HG02973 (cell line): Measurements from ENCODE around the gene PRKAG2.
"Not testable (repeated sequence)": the region's sequence is repeated elsewhere in the genome, so short reads cannot be mapped to it uniquely, and the experiment has no call there.

Source experiments
- ATAC-seq: cut with Tn5 transposase; IDR thresholded peaks from one replicate; pipeline ENCODE4 v1.9.1; 2021; ENCODE audit warnings: moderate library complexity; ENCODE audit not compliant: unreplicated experiment

Gene PRKAG2

DNA sequence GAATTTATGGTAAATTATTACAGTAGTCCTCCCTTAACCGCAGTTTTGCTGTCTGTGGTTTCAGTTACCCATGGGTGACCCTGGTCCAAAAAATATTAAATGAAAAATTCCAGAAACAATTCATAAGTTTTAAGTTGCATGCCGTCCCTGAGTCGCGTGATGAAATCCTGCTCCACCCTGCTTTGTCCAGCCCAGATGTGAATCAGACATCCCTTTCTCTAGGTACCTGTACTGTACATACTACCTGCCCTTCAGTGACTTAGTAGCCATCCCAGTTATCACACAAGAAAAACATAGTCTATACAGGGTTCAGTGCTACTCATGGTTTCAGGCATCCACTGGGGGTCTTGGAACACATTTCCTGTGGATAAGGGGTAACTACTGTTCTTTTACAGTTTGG lies 336.8 kb downstream of the PRKAG2 start:
- no peak for ATAC-seq

DNA sequence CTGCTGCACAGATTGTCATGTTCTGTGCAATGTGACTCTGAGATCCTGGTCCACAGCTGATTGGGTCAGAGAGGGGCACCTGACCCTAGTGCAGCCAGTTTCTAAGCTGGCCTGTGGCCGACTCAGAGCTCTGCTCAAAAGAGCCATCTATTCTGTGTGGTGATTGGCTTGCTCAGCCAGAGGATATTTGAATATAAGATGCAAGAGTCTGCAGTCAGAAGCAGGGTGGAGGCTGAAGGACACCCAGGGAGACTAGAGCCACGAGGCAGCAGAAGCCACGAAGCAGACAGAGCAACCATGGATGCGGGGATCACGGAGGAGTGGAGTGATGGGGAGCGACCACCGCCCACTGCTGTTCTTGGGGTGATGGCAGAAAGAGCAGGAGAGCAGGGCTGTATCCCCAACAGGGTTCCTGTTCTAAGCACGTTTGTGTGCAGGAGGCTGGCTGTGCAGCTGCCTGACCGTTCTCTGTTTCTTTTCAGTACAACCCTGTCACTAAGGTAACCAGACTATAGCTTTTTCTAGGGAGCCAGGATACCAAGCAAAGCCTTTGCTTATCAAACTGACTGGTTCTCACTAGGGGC lies 337.7 kb downstream of the PRKAG2 start:
- peak; percentile 50 for ATAC-seq

DNA sequence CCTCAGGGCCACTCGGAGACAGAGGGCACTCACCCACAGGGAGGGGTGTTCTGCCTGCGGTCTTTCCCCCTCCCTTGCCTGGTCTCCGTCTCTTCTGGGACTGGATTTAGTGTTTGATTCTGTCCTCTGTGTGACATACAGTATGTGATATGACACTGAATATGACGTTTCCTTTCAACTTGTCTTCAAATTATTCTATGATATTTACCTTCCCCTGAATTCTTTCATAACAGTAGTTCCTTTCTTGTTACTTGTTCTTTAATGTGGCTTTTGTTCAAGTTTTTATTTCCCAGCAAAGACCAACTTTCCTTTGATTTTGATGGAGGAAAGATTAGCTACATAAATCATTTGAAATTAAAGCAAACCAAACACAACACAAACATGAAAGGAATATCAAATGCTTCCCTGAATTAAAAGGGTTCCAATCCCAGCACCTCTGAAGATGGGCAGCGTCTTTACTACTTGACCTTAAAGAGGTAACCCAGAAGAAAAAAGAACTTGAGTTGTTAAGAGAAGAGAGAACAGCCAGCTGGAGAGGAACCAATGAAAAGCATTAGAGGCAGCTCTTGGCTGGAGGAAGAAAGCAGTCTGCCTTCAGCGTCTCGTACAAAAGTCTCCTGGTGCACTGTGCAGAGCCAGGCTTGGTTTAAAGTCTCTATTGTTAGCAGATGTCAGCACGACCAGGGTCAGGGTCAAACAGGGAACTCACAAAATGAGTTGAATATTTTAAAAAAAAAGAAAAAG lies 338.9 kb downstream of the PRKAG2 start:
- ATAC-seq, result no peak

DNA sequence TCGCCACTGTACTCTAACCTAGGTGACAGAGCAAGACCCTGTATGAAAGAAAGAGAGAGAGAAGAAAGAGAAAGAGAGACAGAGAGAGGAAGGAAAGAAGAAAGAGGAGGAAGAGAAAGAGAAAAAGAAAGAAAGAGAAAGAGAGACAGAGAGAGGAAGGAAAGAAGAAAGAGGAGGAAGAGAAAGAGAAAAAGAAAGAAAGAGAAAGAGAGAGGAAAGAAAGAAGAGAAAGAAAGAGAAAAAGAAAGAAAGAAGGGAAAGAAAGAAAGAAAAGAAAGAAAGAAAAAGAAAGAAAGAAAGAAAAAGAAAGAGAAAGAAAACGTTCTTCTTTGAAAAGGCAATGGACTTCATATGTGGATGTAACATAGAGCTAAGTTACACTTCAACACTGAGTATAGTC lies 340.7 kb downstream of the PRKAG2 start:
- not testable (repeated sequence) for ATAC-seq

DNA sequence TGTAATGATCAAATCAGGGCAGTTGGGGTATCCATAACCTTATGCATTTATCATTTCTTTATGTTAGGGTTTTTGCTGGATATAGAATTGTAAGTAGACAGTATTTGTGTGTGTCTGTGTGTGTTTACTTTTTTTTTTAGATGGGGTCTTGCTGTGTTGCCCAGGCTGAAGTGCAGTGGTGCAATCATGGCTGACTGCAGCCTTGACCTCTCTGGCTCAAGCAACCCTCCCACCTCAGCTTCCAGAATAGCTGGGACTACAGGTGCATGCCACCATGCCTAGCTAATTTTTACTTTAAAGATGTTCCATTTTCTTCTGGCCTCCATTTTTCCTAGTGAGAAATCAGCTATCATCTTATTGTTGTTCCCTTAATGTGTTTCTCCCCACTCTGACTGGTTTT lies 347.1 kb downstream of the PRKAG2 start:
- ATAC-seq, result no peak

DNA sequence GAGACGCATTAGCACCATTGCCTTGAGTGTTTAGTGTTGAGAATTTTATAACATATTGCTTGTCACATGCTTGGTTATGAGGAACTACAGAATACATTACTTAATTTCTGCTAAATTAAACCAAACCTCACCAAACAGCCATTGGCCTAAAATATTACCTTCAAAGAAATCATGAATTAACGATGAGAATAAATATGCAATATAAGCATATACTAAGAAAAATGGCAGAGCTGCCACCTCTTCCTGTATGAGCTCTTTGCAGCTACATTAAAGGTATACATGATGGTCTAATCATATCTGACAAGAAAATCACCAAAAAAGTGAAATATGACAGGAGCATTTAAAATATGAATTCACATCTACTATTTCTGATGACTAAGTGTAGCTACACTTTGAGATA lies 352.1 kb downstream of the PRKAG2 start:
- no peak for ATAC-seq

DNA sequence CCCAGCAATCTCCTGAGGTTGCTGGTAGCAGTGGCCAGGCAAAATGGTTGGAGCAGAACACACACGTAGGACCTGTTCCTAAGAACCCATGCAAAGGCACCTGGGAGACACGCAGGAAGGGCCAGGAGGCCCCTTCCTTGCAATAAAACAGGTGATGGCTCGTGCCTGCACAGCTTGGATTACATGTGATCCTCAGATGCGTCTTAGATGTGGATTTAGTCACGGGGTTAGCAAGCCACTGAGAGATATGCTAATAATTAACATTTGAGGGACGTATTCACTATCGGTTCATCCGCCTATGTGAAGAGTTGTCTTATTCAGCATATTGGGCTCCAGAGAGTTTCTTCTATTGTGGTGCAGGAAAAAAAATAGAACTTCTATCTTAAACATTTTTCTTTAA lies 352.6 kb downstream of the PRKAG2 start:
- no peak for ATAC-seq

DNA sequence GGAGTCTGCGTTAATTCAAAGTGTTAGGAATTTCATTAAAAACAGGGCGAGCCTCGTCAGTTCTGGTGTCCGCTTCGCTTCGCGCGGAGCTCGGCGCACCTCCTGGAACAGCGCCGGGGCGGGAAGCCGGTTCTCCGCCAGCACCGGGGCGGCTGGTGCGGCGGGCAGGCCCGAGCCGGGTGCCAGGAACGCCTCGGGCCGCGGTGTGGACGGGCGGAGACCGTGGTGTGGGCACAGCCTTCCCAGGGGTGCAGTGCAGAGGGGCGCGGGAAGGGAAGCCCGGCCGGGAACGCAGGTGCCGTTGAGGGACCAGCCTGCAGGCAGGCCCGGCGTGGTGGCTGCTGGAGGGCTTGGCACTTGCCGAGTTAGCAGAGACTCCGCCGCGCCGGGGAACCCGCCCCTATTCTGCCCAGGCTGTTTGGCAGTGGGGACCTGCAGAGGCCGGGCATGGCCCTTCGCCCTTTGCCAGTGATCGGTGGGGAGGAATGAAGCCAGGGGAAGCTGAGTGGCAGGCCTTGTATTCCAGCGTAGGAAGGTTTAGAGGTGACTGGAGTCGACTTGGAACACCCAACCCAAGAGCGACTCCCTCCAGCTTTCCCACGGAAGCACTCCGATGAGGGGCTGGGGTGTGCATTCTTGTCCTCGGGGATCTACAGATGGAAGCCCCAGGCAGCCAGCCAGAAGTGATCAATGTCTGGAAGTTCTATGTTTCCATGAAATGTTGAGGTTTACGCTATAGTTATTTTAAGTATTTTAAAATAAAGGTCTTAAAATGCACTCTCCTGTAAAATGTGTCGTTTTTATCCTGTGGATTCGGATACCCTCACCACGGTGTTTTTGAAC lies 356.3 kb downstream of the PRKAG2 start:
- ATAC-seq, result no peak

DNA sequence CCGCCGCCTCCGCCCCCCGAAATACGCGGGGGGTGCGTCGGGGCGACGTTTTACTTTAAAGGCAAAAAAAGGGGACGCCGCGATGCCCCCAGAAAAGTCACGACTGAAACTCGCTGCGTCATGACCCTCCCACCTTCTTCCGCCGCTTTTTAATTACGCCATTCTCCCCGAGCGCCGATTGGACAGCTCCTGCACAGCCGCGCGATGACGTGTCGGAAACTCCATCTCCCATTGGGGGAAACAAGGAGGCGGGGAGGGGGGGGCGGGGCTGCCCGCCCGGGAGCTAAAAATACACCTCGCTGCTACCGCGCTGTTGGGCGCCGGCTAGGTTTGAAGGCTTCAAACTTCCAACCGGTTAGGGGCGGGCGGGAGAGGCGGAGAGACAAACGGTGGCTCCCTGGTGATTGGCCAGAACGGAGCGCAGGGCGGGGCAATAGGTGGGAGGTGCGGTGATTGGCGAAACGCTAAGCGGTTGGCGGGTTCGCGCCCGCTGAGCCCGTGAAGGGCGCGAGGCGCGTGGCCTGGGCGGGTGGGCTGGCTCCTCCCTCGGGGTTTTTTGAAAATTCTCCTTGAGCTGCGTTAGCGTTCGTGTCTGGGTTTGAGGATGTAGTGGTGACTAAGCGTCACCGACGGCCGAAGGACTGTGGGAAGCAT lies 357.0 kb downstream of the PRKAG2 start, which contains the start of gene RHEB:
Gene RHEB (minus strand): TSS at position 131 of the 654 bp plus-strand sequence. CDS start 384 bp downstream, outside the sequence.
- peak; percentile 75 for ATAC-seq

DNA sequence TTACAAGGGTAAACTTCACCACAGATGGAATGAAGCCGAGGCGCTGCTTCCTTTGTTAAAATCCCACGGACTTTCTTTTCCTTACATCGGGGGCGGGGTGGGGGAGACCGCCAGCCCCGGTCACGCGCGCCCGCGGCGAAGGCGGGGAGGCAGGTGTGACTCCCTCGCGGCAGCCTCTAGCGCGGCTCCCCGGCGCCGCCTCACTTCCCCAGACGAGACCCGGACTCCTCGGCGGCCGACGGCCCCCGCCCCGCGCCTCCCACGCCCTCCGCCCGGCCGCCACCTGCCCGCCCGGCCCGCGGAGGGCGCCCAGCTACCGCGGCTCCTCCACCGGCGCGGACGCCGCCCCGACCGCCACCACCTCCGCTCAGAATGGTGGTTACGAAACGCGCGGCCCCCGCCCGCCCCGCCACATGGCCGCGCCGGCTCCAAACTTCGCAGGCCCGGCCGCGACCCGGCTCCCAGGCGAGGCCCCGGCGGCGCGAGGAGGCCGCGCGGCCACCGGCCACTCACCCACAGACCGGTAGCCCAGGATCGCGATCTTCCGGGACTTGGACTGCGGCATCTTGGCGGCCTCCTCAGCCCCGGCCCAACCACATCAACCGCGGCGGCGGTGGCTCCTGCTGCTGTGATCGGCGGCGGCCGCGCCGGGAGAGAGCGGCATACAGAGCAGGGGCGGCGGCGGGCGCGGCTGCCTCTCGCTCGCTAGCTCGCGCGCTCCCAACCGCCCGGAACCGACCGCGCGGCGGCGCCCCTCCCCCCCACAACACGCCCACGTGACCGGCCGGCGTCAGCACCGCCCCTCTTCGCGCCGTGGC lies 357.8 kb downstream of the PRKAG2 start:
- peak; percentile 36 for ATAC-seq

DNA sequence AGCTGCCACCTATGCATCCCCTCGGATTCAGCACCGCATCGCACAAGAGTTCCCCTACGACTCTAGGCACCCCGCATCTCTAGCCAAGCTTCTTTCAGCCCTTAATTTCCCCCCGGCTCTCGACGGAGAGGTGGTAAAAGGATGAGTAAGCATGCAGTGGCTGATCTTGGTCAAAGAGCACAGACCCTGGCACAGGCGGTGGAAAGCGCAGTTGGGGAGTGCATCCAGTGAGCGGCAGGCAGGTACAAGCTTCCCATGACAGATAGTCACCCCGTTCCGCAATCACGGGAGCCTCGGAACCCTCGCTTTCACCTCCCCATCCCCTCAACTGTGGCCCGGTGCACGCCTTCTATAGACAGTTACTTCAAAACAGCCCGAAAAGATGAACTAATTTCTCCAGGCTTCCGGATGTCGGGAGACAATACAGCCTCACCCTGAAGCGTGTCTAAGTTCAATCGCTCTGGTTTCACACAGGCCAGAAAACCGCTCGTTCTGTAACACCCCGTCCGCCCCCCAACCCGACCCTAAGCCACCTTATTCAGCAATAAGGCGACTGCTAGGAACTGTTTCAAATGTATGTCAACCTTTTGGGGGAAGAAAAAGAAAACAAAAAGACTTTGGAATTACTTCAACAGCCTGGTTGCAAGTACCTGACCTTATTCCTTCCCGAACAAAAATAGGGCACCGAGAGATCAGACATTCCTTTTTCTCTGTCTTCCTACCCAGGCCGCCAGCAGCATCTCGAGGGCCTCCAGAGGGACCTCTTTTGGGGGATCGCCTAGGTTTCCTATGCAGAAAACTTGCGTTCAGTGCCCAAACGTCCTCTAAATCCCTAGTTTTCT lies 358.6 kb downstream of the PRKAG2 start:
- no peak for ATAC-seq

DNA sequence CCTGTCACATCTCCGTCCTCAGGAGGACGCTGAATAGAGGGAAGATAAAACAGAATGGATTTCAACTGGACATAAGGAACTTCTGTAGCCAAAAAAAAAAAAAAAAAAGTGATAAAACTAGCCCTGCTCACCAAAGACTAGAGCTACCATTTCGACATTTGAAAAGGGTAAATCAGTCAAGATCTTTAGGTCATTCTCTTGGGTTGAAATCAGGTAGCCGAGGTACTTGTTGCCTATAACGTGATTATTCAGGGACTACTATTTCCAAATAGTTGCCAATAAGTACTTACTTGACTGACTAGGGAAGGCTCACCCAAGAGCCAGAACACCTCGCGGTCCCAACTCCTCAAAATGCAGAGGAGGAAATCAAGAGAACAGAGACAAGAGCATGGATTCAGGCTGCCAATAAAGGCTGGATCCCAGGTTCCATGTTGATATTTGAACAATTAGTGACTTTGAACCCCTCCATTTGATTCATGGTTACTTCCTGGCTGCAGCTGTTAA lies 359.3 kb downstream of the PRKAG2 start:
- no peak for ATAC-seq

DNA sequence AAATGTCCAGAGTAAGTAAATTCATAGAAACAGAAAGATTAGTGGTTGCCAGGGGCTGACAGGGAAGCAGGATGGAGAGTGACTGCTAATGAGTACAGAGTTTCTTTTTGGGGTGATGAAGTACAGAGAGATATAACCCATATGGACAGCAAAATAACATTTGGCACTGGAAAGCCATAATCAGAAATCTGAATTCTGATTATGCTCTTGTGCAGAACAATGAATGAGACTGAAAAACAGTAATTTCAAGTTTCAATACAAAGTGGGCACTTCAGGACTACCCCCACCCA lies 361.7 kb downstream of the PRKAG2 start:
- ATAC-seq, result no peak

DNA sequence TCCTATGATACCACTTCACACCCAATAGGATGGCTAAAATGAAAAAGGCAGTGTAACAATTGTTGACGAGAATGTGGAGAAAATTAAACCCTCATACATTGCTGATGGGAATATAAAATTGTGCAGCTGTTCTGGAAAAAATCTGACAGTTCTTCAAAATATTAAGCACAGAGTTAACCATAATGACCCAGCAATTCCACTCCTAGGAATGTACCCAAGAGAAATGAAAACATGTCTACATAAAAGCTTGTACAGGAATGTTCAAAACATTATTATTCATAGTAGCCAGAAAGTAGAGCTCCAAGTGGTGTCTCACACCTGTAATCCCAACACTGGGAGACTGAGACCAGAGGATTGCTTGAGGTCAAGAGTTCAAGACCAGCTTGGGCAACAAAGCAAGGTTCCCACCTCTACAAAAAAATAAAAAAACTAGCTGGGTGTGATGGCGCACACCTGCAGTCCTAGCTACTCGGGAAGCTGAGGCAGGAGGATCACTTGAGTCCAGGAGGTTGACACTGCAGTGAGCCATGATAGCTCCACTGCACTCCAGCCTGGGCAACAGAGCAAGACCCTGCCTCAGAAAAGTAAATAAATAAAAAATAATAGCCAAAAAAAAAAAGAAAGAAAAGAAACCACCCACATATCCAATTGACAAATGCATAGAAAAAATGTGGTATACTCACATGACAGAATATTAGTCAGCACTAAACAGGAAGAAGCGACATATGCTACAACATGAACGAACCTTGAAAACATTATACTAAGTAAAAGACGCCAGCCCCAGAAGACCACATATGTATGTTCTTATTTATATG lies 362.2 kb downstream of the PRKAG2 start:
- ATAC-seq, result no peak

DNA sequence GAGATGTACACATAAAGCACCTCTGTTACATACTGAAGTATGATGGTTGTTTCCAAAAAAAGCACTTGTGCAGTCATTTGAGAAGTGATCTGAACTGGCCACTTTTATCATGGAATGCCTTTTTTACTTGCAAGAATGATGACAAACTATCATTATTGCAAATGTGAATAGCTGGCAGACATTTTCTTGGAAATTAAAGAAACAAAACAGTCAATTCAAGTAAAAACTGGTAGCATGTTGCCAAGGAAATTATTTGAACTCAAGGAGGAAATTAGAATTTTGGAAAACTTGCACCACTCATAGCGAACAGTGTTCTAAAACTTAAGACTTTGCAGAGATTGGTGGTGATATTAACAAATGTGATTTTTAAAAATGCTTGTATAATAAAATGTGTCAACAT lies 363.8 kb downstream of the PRKAG2 start:
- ATAC-seq, result no peak

DNA sequence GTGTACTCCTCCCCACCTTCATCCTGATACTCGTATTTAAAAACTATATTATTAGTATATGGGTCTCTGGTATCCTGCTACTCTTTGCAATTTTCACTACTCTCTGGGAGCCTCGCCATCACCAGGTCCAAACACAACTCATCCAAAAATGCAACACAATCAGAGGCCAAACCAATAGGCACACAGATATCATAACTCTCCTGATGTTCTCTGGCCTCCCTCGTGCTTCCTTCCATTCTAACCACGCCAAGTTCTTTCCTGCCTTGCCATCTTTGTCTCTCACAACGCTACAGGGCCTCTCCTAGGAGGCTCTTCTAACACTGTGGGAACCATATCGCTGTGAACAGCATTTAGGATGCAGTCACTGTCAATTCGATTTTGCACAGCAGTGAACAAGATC lies 364.6 kb downstream of the PRKAG2 start:
- ATAC-seq, result no peak

DNA sequence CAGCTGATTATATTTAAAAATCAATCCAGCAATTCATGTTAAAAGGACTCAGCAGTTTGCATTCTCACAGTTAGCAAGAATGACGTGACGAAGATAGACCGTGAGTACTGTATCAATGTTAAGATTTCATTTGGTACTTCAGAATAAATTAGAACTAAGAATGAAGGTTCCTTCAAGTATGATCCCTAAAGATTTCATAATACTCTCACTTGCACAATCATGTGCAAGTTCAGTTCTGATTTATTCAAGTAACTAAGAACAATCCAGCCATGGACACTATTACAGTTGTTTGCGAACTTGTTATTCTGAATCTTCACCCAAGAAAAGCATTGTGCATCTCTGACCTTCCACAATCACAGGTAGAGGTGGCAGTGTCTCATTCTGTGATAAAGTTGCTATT lies 365.0 kb downstream of the PRKAG2 start:
- no peak for ATAC-seq

DNA sequence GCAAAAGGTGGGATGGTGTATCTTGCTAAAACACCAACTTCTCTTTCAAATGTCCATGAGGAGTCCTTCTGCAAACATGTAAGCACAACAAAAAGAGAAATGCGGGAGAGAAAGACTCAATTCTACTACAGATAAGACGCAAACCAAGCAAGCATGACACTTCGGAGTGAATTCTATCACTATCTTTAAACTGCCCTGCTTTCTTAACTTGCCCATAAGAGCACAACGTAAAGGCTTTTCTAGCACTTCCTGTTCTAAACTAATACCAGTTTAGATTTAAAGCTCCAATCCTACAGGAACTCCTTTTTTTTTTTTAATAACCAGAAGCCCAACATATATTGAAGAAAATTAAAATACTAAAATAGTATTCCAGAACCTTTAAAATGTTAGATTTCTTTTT lies 365.6 kb downstream of the PRKAG2 start:
- no peak for ATAC-seq
